ENCODE data around the gene PNKP.

Gene PNKP

DNA sequence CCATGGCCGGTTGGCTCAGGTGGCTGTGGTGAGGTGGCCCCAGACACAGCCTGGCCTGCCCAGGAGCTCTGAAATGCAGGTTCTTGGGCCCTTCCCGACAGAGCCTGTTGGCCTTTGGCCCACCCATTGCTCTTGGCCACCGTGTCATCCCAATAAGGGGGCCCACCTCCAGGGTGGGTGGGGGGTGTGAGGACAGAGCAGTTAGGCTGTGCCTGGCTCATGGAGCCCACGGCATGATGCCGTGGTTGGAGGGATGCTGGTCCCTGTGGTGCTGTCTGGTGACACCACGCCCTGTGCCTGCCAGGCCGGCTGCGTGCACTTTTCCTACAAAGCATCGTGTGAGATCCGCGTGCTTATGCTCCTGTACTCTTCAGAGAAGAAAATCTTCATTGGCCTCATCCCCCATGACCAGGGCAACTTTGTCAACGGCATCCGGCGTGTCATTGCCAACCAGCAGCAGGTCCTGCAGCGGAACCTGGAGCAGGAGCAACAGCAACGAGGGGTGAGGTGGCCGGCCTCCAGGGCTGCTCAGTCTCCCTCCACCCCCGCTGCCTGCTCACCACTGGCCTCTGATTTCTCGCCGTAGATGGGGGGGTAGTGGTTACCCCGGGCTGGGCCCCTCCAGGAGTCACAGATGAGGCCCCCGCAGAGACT is 7.6 kb downstream of the PNKP start:
- DNase-seq (ENCODE audit: low spot score) = no peak

DNA sequence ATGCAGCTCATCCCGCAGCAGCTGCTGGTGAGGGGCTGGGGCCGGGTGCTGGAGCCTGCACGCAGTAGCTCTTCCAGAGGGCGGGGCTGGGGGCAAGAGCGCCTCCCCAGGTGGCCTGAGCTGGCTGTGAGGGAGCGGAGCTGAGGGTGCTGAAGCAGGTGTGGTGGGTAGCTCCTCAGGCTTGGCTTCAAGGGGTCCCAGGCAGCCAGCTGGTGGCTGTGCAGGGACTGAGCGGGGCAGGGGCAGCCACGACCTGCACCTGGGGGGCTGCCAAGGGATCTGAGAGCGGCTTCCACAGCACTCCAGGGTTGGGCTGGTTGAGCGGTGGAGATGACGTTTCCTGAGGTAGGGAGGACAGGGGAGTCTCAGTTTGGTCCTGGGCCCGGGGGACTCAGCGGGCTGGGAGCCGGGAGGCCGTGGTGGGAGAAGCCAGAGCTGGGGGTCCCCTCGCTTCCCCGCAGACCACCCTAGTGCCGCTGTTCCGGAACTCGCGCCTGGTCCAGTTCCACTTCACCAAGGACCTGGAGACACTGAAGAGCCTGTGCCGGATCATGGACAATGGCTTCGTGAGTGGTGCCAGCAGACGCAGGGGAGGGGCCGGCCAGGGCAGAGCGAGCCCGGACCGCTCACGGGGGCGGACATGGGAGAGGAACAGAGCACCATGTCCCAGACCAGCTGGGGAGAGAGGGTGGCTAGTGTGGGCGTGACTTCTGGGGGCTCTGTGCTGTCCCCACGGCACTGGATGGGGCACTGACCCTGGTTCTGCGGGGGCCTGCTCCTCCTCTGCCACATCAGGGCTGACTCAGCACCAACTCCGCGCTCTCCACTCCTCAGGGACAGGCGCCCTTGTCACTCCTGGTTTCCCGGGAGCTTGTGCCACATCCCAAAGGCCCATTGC is 9.0 kb downstream of the PNKP start:
- no peak for DNase-seq (ENCODE audit: low spot score)

DNA sequence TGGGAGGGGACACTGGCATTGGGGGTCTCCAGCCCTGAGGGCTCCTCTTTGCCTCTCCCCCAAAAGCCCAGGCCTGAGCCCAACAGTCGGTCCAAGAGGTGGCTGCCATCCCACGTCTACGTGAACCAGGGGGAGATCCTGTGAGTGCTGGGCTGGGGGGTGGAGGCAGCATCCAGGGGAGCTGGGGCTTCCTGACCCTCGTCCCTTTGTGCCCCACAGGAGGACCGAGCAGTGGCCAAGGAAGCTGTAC is 9.6 kb downstream of the PNKP start:
- DNase-seq (ENCODE audit: low spot score) = no peak

DNA sequence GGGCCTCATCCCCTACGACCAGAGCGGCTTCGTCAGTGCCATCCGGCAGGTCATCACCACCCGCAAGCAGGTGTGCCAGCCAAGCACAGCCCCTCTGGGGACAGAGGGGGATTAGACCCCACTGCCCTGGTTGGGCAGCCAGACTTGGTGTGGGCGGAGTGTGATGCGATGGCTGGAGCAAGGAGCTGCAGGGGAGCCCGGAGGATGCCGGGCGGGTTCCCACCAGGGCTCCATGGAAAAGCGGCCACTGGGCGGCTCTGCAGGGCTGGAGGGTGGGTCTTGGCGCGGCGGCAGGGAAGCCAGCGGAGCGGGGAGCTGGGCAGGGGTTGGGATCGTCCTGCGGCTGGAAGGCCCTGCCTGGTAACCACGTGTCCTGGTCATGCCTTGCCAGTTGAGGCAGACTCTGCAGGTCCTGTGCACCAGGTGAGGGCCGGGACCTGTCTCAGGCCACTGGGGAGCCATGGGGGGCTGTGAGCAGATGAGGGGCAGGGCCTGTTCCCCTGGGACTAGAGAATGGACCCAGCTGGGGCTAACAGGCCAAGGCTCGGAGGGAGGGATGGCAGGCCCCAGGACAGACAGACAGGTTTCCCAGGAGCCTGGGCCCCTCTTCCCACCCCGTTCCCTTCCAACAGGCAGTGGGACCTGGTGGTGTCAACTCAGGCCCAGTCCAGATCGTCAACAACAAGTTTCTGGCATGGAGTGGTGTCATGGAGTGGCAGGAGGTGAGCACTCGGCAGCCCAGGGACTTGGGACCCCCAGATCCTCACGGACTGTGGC is 10.1 kb downstream of the PNKP start:
- no peak for DNase-seq (ENCODE audit: low spot score)

DNA sequence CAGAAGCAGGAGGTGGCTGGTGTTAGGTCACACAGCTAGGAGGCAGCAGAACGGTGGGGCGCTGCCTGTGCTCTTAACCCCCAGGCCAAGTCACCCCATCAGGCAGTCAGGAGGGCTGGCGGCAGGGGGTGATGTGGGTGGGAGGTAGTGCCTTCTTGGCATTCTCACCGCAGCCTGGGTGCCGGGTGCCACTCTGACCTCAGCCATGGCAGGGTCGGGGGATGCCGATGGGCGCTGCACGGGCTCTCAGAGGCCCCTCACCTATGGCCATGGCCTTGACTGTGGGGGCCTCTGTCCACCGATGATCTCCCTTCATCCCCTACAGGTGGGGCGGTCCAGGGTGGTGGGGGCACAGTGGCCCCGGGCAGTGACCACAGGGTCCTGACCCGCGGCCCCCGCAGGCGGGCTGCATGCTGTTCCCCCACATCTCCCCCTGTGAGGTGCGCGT is 10.8 kb downstream of the PNKP start:
- no peak for DNase-seq (ENCODE audit: low spot score)

DNA sequence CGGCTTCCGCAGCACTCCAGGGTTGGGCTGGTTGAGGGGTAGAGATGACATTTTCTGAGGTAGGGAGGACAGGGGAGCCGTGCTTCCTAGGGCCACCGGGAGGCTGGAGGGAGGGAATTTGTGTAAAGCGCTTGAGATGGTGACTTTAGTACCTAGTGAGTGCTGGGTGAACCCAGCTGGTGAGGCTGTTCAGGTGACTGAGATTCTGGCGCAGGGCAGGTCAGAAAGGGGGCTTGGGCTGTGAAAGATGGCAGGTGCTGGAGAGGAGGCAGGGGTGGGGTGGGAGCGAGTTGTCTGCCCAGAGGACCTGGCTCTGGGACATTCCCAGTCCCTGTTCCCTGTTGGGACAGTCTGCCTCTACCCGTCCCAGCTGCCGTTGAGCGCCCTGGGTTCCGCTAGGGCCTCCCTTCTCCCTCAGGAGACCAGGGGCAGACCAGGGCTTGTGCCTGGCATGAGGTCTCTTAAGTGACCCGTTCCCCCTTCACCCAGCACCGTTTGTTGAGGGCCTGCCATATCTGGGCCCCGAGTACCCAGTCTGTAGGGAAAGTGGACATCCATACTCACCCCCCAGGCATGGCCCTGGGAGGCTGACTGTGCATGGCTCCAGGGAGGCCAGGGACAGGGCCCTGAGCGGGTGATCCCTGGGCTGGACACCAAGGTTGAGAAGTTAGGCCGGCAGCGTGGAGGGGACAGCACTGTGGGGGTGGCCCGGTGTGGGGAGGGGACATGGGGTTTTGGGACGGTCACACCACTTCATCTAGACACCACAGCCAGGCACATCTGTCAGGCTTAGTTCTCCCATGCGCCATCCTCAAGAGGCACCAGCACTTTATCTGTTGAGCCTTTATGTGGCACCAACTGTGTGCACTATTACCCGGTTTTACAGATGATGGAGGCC is 11.5 kb downstream of the PNKP start:
- DNase-seq (ENCODE audit: low spot score) = no peak

DNA sequence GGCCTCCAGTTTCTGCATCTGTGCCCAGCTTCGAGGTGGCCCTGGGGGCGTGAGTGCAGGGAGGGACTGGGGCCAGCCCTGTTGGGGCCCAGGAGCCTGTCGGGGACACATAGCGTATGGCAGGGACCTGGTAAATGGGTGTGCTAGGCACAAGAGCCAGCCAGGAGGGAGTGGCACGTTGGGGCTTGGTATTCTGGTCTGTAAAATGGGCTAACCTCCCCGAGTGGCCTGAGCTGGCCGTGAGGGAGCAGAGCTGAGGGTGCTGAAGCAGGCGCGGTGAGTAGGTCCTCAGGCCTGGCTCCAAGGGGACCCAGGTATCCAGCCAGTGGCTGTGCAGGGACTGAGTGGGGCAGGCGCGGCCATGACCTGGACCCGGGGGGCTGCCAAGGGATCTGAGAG is 12.1 kb downstream of the PNKP start:
- DNase-seq (ENCODE audit: low spot score) = no peak

DNA sequence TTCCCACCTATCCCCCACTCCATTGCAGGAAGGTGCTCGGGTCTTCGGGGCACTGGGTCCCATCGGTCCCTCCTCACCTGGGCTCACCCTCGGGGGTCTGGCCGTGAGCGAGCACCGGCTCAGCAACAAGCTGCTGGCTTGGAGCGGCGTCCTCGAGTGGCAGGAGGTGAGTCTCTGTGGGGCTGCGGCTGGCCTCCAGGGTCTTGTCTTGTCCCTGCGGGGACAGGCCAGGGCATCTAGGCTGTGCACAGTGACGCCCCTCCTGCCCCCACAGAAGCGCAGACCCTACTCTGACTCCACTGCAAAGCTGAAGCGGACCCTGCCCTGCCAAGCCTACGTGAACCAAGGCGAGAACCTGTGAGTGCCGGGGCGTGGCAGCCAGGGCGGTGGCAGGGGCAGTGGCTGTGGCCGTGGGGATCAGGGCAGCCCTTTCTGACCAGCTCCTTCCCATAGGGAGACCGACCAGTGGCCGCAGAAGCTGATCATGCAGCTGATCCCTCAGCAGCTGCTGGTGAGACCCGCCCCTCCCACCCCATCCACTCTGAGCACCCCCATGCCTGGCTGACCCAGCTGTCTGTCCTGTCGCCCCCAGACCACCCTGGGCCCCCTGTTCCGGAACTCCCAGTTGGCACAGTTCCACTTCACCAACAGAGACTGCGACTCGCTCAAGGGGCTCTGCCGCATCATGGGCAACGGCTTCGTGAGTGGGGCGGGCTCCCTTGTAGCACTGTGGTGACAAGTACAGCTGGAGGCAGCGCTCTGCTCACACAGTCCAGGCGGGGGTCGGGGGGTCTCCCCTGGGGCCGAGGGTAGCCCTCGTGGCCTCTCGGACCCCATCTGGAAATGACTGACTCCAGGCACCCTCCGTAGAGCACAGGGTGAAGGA is 12.8 kb downstream of the PNKP start:
- DNase-seq (ENCODE audit: low spot score) = no peak

DNA sequence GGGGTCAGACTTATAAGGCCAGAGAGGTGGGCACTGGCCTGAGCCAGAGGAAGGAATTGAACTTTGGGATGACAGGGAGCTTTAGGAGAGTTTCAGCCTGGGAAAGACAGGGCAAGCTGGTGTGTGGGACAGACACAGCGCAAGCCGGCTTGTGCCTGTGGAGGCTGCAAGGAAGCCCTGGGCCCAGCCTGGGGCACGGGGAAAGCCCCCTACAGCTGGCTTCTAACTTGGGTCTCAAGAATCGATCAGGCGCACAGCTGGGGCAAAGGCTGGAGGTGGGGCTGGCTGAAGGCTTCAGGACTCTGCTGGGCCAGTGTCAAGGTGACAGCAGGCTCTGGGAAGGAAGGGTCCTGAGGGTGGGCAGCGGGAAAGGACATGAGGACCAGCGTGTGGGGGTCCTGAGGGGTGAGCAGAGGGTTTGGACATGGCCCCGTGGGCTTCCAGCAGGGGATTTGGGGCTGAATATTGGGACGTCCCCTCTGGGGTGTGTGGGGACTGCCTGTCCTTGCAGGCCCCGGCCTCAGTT is 13.5 kb downstream of the PNKP start:
- no peak for DNase-seq (ENCODE audit: low spot score)

DNA sequence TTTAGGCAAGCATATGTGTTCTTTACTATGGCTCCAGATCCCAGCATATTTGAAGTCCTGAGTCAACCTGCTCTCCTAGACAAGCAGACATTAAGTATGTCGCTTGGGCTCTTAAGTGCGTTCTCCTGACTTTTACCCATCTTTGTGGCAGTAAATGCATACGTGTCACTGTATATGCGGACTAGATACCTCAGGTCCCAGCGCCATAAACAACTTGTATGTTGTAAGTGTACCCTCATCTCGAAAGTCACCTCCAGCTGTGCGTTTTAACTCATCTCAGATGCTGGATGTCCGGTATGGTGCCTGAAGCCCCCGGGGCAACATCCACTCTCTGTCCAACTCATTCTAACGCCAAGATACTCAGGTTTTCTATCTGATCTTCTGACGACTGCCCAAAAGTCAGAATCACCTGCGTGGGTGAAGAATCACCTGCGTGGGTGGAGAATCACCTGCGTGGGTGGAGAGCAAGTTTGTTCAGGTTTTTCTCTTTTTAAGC is 14.7 kb downstream of the PNKP start:
- DNase-seq (ENCODE audit: low spot score) = no peak

DNA sequence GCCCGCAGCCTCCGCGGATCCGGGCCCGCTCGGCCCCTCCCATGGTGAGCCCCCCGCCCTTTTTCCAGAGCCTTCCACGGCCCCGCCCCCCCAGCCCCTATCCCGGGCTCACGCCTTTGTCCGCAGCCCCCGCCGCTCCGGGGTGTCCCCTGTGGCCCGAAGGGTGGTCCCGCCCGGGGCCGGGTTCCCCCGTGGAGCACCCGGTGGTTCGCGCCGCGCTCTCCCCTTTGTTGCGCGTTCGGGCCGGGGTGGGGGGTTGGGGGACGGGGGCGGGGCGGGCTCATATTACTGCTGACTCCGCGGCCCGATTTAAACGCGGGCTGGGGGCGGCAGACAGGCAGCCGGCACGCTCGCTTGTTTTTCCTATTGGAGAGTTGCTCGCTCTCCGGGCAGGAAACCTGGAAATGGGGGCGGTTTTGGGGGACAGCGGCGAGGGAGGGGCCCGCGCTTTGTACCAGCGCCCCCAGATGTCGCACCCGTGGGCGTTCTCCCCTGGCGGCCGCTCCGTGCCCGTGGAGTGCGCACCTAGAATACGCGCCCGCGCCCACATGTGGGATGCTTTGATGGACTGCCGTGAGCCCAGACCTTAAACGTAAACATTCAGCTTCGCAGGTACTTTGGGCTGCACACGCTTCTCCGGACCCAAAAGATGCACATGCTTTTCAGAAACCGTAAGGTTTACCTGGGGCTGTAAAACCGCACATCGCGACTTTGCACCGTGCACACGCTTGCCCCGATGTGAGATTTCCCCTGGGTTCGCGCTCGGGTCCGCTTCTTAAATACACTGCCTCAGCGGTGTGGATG is 15.7 kb downstream of the PNKP start:
- peak; percentile 57 for DNase-seq (ENCODE audit: low spot score)

DNA sequence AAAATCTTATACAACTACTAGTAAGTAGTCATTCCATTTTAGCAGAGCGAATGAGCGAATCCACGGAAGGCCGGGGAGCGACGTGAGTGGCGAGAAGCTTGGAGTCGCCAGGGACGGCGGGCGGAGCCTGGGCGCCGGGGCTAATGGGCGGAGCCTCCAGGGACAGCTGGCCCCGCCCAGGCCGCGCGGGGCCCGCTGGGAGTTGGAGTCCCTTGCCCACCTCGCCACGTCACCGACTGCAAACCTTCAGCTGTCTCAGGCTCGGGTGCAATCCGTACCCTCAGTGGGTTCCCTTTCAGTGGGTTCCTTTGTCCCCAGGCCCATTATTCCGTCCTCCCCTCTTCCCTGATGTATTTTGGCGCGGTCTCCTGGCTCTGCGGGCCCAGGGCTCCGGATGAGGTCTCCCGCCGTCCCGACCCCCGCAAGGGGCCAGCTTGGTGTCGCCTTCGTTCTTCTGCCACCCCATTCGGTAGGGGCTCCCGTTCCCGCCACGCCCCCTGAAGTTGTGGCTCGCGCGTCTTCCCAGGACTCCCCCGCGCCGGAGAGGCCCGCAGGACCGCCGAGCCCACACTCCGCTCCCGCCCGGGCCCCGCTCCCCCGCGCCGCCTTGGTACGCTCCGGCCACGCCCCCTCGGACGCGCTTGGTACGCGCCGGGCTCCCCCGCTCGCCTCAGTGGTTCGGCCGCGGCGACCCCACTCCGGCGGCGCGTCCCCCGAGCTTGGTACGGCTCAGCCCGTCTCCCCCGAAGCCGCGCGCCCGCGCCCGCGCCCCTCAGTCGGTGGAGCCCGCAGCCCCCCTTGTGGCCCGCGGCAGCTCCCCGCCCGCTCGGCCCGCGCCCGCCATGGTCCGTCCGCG is 16.7 kb downstream of the PNKP start, which contains the start of gene PTOV1:
PTOV1 (plus strand) TSS at position 673 of the 856 bp plus-strand sequence.
- DNase-seq (ENCODE audit: low spot score) = peak; percentile 98

DNA sequence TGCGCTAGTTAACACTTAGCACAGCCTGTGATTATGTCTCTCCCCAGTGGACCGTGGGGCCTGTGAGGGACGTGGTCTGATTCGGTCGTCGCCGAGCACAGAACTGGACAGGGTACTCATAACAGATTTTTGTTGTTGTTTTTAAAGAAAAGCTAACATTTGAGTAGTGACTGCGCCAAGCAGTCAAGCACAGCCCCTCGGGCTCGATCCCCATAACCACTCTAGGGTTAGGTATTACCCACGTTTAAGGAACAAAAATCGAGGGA is 17.2 kb downstream of the PNKP start:
- no peak for DNase-seq (ENCODE audit: low spot score)

DNA sequence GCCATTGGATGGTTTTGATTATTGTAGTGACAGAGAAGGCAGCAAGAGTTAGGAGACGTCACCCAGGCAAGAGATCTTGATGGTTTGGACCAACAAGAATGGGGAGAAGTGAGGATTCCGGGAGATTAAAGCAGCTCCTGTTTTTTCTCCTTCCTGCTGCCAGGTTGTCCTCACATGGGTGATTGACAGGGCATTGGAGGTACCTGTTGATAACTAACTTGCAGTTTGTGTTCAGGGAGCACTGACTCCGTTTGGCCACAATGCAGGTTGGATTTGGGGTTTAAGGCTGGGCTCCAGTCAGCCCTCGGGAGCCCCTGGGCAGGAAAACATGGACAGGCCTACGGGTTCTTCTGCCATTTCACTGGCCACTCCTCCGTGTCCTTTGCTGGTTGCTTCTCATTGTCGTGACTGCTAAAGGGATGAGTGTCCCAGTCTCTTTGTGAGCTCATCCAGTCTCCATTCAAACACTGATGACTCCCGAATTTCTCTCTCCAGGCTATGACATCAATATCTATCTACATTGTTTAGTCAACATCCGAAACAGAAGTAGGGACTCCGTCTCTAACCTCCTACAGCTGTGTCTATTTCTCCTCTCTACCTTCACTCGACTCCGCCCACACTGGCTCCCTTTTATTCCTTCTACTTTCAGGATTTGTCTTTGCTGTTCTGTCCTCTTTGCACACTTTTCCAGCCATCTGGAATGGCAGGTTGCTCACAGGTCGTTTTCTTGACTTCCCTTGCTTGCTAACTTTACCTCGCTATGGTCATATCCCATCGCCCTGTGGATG is 17.7 kb downstream of the PNKP start:
- no peak for DNase-seq (ENCODE audit: low spot score)

DNA sequence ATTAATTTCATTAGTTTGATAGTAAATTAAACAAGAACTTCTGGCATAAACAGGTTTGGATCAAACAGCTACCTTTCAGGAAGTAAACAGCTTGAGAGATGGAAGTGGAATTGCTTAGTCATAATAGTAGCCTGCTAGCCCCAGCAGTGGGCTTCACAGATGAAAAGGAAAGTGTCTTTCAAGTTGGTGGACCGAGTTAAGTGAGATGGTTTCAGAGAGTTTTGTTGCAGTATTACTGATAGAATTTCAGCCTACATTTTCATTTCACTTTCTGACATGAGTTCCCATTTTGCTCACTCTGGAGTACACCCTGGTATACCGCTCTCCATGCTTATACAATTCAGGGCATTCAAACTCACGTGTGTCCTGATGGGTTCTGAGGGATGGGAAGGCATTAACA is 18.4 kb downstream of the PNKP start:
- DNase-seq (ENCODE audit: low spot score) = no peak

DNA sequence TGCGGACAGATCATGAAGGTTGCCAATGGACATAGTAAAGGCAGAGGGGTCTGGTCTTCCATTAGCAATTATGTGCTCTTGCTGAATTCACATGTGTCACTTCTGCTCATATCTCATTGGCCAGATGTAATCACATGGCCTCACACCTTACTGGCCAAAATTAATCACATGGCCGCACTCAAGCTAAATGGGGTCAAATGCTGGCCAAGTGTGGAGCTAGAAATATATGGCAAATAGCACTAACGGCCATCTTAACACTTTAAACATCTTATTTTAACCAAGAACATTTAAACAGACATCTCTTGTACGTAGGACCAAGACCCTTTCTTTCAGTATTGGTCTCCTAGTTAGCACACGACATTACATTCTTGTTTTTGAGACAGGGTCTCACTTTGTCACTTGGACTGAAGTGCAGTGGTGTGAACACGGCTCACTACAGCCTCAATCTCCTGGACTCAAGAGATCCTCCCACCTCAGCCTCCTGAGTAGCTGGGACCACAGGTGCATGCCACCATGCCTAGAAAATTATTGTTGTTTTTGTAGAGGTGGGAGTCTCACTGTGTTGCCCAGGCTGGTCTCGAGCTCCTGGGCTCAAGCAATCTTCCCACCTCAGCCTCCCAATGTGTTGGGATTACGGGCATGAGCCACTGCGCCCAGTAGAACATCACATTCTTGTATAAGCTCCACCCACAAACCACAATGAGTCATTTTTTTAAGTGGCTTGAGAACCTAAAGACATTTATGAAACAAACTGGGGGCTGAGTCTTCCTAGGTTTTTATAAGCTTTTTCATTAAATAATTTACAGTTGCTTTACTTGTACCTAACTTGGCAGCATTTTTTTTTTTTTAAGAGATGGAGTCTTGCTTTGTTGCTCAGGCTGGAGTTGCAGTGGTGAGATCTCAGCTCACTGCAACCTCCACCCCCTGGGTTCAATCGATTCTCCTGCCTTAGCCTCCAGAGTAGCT is 19.4 kb downstream of the PNKP start:
- peak; percentile 63 for DNase-seq (ENCODE audit: low spot score)

DNA sequence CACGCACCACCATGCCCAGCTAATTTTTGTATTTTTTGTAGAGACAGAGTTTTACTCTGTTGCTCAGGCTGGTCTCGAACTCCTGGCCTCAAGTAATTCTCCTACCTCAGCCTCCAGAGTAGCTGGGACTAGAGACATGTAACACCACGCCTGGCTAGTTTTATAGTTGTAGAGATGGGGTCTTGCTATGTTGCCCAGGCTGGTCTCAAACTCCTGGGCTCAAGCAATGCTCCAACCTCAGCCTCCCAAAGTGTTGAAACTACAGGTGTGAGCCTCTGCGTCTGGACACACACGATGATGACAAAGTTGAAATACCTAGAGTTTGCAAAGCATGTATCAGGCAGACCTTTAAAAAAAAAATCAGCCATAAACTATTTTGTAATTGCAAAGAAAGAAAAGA is 21.0 kb downstream of the PNKP start:
- DNase-seq (ENCODE audit: low spot score) = no peak

All from AG08396 (cell line).